Measurements from ENCODE around the gene GPR61. TPM values are rescaled to one million over a fixed set of nuclear protein-coding genes. Genes with fewer than 3 reads are reported as not detected.

The GPR61 gene
- total RNA-seq, 4 donors from 2014 or later = not detected

DNA sequence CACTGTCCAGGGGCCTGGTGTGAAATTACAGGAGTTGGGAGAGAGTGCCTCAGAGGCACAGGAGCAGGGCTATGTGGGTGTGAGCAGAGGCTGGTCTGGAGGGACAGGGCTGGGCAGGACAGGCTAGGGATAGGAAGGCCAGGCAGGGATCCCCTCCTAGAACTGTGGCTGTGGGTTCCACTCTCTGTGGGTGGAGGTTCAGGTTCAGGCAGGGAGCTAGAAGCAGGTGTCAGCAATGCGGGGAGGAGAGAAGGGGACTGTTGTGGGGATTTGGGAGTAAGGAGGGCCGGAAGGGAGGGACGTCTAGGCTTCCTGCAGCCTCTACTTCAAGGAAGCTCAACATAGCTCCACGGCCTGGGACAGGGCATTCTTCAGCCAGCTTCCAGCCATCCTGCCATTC lies 8.3 kb upstream of the GPR61 start:
- Histone ChIP-seq H3K36me3 (no peaks in the 10 kb centered on the region), H3K9me3 (no peaks in the 10 kb centered on the region), H3K27ac (no peak overlapping the region), H3K4me1 (peaks cover 0 to 24% (median 5%) of the 10 kb centered on the region in 3 donors), H3K27me3 (no peaks in the 10 kb centered on the region), H3K4me3 (no peak overlapping the region)
- DNase-seq = no peak
- TF ChIP-seq, protein P1, sequence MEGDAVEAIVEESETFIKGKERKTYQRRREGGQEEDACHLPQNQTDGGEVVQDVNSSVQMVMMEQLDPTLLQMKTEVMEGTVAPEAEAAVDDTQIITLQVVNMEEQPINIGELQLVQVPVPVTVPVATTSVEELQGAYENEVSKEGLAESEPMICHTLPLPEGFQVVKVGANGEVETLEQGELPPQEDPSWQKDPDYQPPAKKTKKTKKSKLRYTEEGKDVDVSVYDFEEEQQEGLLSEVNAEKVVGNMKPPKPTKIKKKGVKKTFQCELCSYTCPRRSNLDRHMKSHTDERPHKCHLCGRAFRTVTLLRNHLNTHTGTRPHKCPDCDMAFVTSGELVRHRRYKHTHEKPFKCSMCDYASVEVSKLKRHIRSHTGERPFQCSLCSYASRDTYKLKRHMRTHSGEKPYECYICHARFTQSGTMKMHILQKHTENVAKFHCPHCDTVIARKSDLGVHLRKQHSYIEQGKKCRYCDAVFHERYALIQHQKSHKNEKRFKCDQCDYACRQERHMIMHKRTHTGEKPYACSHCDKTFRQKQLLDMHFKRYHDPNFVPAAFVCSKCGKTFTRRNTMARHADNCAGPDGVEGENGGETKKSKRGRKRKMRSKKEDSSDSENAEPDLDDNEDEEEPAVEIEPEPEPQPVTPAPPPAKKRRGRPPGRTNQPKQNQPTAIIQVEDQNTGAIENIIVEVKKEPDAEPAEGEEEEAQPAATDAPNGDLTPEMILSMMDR (IDR thresholded peaks at IDR 0.05) = no peak
- TF ChIP-seq POLR2A (IDR thresholded peaks at IDR 0.05) = no peak
- 76% methylated on average over 4 of the region's 4 CpGs; no CpG with 5 or more reads in 1 of the 2 donors for WGBS, 2 donors
- intact Hi-C loops (cut with DNase I) = loop anchor here (5.0 kb wide), 1 partner anchor 39 kb away; the partner anchor contains the start of gene CYB561D1

DNA sequence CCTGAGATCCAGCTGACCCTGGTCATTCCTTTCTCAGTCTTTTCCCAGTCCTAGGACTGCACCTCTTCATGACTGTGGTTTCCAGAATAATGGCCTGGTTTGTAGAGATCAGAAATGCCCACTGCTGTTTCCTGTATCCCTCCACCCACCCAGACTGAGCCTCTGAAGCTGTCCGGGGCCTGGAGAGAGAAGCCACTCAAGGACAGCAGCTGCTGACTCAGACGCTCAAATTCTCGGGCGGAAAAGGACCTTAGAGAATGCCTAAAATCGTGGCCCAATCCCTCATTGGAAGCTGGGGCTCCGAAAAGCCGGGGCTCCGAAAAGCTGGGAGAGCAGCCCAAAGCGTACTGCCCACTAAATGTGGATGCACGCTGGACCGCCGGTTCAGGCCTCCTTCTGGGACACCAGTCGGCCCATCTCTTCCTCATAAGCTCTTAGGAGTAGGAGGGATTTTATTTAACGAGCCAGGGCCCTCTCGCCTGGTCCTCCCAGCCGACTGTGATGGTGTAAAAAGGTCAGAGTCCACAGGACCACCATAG lies 7.8 kb upstream of the GPR61 start:
- Histone ChIP-seq H3K9me3 (no peaks in the 10 kb centered on the region), H3K4me3 (peak overlapping the region in 2 of 4 donors; percentile 14 to 39), H3K36me3 (no peaks in the 10 kb centered on the region), H3K27me3 (no peaks in the 10 kb centered on the region), H3K27ac (no peak overlapping the region), H3K4me1 (peaks cover 0 to 26% (median 5%) of the 10 kb centered on the region in 3 donors)
- no peak for DNase-seq
- intact Hi-C loops (cut with DNase I) = loop anchor here (5.0 kb wide), 1 partner anchor 40 kb away; the partner anchor contains the start of gene CYB561D1
- TF ChIP-seq POLR2A (IDR thresholded peaks at IDR 0.05) = no peak
- TF ChIP-seq, protein P1 (IDR thresholded peaks at IDR 0.05) = no peak
- WGBS, 2 donors = 41 to 58% methylated on average over 5 to 11 of the region's 16 CpGs

DNA sequence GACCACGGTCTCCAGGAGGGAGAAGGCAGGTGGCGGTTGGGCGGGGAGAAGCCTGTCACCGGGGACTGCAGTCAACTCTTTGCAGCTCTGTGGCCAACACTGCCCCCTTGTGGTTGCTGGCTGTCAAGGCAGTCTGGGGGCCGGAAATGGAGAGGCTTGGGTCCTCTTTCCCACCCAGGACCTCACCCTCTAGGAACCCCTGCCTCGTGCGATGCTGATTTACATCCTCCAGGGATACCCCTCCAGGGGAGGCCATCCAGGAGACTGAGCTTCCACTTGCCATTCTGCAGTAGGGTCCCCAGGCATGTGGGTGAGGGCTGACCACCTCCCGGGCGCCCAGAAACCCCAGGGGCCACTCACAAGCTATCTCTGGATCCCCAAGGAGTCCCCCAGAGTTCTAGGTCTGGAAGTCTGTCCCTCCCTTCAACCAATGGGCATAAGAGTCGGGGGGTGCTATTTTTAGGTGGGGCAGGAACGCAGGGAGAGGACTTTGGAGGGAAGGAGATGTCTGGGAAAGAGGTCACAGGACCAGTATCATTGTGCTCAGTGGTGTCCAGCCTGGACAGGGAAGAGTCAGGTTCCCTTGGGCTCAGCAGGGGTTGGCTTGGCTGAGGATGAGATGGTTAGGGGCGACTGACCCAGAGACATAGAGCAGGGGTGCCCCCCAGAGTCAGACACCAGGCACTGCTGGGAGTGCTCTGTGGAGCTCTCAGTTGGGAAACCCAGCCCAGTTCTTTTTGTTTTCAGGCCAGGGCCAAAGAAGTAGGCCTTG lies 7.1 kb upstream of the GPR61 start:
- no peak for DNase-seq
- peak overlapping the region; percentile 13 to 45 (median 29) for H3K27ac ChIP-seq
- H3K4me1 ChIP-seq = peaks cover 0 to 26% (median 5%) of the 10 kb centered on the region in 3 donors
- intact Hi-C loops (cut with DNase I) = loop anchor here (5.0 kb wide), 1 partner anchor 40 kb away; the partner anchor contains the start of gene CYB561D1
- H3K27me3 ChIP-seq = no peaks in the 10 kb centered on the region
- 0 to 6% methylated on average over 1 to 8 of the region's 12 CpGs for WGBS, 2 donors
- no peaks in the 10 kb centered on the region for H3K9me3 ChIP-seq
- H3K4me3 ChIP-seq = peak overlapping the region in 2 of 4 donors; percentile 14 to 39
- no peaks in the 10 kb centered on the region for H3K36me3 ChIP-seq
- no peak for TF ChIP-seq POLR2A (IDR thresholded peaks at IDR 0.05)
- TF ChIP-seq, protein P1 (IDR thresholded peaks at IDR 0.05) = peak; percentile 94 to 99 (median 98)

DNA sequence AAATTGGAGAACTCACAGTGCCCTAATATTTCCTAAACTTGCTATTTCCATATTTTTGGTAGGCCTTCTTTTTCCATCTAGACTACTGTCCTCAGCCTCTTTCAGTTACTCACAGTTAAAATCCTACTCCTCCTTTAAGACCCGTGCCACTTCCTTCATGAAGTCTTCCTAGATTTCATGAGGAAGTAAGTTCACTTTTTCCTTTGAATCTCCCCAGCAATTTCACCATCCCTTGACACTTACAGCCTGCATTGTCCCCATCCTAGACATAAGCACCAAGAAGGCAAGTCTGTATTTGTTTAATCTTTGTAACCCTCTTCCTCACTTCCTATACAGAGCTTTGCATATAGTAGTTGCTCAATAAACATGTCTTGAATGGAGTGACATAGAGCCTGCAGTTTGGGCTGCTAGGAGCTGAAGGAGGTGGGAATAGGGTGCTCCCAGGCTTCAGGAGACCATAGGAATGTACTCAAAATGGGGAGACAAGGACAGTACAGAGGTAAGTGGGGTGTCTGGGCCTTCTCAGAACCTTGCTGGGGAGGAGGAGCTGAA lies 5.3 kb upstream of the GPR61 start:
- Histone ChIP-seq H3K4me3 (no peak overlapping the region), H3K36me3 (no peaks in the 10 kb centered on the region), H3K4me1 (peaks cover 0 to 26% (median 5%) of the 10 kb centered on the region in 3 donors), H3K27ac (no peak overlapping the region), H3K9me3 (no peaks in the 10 kb centered on the region), H3K27me3 (no peaks in the 10 kb centered on the region)
- DNase-seq = no peak
- intact Hi-C loops (cut with DNase I) = loop anchor here (5.0 kb wide), 1 partner anchor 42 kb away; the partner anchor contains the start of gene CYB561D1
- TF ChIP-seq, protein P1 (IDR thresholded peaks at IDR 0.05) = no peak
- no peak for TF ChIP-seq POLR2A (IDR thresholded peaks at IDR 0.05)
- WGBS, 2 donors = 88 to 89% methylated on average over 1 of the region's 1 CpG

DNA sequence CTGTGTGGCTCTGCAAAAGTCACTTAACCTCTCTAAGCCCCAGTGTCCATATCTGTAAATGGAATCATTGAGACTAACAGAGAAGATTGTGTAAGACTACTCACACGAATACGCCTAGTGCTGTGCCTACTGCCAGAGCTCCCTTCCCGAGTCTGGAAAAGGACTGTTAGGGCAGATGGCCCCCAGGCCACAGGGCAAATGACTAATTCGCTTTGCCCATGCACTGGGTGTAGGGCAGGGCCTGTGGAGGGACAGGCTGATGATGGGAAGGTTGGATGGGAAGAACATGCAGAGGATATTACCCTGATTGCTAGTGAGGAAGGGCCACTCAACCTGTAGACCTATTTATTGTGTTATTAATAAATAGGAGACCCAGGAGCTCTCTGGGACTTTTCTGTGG lies 4.2 kb upstream of the GPR61 start:
- peaks cover 0 to 21% (median 5%) of the 10 kb centered on the region in 3 donors for H3K4me1 ChIP-seq
- H3K27ac ChIP-seq = peak overlapping the region in 2 of 4 donors; percentile 5 to 46
- no peaks in the 10 kb centered on the region for H3K9me3 ChIP-seq
- TF ChIP-seq, protein P1 (IDR thresholded peaks at IDR 0.05) = no peak
- TF ChIP-seq POLR2A (IDR thresholded peaks at IDR 0.05) = no peak
- no peak for DNase-seq
- H3K4me3 ChIP-seq = no peak overlapping the region
- no peaks in the 10 kb centered on the region for H3K36me3 ChIP-seq
- 51 to 67% methylated on average over 2 to 3 of the region's 4 CpGs for WGBS, 2 donors
- no peaks in the 10 kb centered on the region for H3K27me3 ChIP-seq
- intact Hi-C loops (cut with DNase I) = no loop called here
